Embryonic facial prominence (tissue), 1 donor: ENCODE measurements around the gene SHANK1.
A peak's percentile ranks its signal among the peaks of the same experiment; 100 is the strongest.

Experiments used
- DNase-seq: peaks from one replicate; pipeline ENCODE4 v3.0.0-alpha.2; 2016; ENCODE audit errors: extremely low spot score

SHANK1 gene

GRCh38 chr19:50728084-50728737, 8.6 kb upstream of the SHANK1 start:
- DNase-seq: no peak

- DNase-seq: no peak
Observed at GRCh38 chr19:50725911-50726230, 6.3 kb upstream of the SHANK1 start.

GRCh38 chr19:50725218-50725910, 5.8 kb upstream of the SHANK1 start:
- no peak for DNase-seq

GRCh38 chr19:50724522-50725217, 5.1 kb upstream of the SHANK1 start:
- peak; percentile 99 for DNase-seq

- no peak for DNase-seq
Observed at GRCh38 chr19:50723735-50724521, 4.3 kb upstream of the SHANK1 start.

GRCh38 chr19:50723069-50723468, 3.5 kb upstream of the SHANK1 start, which contains the start of gene CLEC11A:
TSS of gene CLEC11A (plus strand) at chr19:50723364. CDS start at chr19:50723526, 162 bp downstream.
- no peak for DNase-seq

GRCh38 chr19:50722201-50723013, 2.8 kb upstream of the SHANK1 start:
- no peak for DNase-seq

- DNase-seq: no peak
Observed at GRCh38 chr19:50721441-50722137, 2.0 kb upstream of the SHANK1 start.

- no peak for DNase-seq
Observed at GRCh38 chr19:50720921-50721381, 1.3 kb upstream of the SHANK1 start.

GRCh38 chr19:50720181-50720920, 749 bp upstream of the SHANK1 start:
- no peak for DNase-seq

- DNase-seq: no peak
Observed at GRCh38 chr19:50719119-50719435, 525 bp downstream of the SHANK1 start.

GRCh38 chr19:50718255-50719118, 1.1 kb downstream of the SHANK1 start:
- DNase-seq: no peak

- DNase-seq: no peak
Observed at GRCh38 chr19:50717891-50718254, 1.7 kb downstream of the SHANK1 start.

GRCh38 chr19:50717026-50717723, 2.4 kb downstream of the SHANK1 start:
- no peak for DNase-seq

GRCh38 chr19:50716178-50717025, 3.2 kb downstream of the SHANK1 start:
- no peak for DNase-seq

GRCh38 chr19:50713556-50714236, 5.9 kb downstream of the SHANK1 start:
- DNase-seq: no peak

- no peak for DNase-seq
Observed at GRCh38 chr19:50712833-50713232, 6.8 kb downstream of the SHANK1 start.
